HEK293T (cell line): Measurements from ENCODE around the gene OR4A47.
"Not testable (repeated sequence)": the region's sequence is repeated elsewhere in the genome, so short reads cannot be mapped to it uniquely, and the experiment has no call there.

ENCODE experiments used
- CTCF ChIA-PET: fragments of 350-600 bp; formaldehyde crosslinking; extraction: SDS; loops from one replicate; lab custom pipeline; 2021; ENCODE audit warnings: antibody characterized with exemption, inconsistent platforms; lab: Yijun Ruan, JAX
- POLR2A ChIA-PET: fragments of 350-600 bp; formaldehyde crosslinking; extraction: SDS; loops from one replicate; lab custom pipeline; 2020; ENCODE audit warnings: antibody characterized with exemption, inconsistent platforms; lab: Yijun Ruan, JAX
- DNase-seq: peaks from one replicate; pipeline ENCODE4 v3.0.0; 2012; ENCODE audit warnings: mixed read lengths; ENCODE audit errors: extremely low spot score
- ARNT ChIP-seq: fragments of 450-650 bp; IDR thresholded peaks from 2 replicates; pipeline ENCODE4 v1.6.1; 2017; ENCODE audit warnings: mild to moderate bottlenecking
- CTBP1 ChIP-seq: fragments of 450-650 bp; IDR thresholded peaks from 2 replicates; pipeline ENCODE4 v1.6.1; 2016; ENCODE audit warnings: borderline replicate concordance
- FOXK2 ChIP-seq: fragments of 450-650 bp; IDR thresholded peaks from 2 replicates; pipeline ENCODE4 v1.6.1; 2016; ENCODE audit warnings: mild to moderate bottlenecking
- SP1 ChIP-seq: fragments of 450-650 bp; IDR thresholded peaks from 2 replicates; pipeline ENCODE4 v1.6.1; 2017
- ZNF384 ChIP-seq: fragments of 450-650 bp; IDR thresholded peaks from 2 replicates; pipeline ENCODE4 v1.6.1; 2016

Gene OR4A47, protein sequence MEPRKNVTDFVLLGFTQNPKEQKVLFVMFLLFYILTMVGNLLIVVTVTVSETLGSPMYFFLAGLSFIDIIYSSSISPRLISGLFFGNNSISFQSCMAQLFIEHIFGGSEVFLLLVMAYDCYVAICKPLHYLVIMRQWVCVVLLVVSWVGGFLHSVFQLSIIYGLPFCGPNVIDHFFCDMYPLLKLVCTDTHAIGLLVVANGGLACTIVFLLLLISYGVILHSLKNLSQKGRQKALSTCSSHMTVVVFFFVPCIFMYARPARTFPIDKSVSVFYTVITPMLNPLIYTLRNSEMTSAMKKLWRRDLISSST

DNA sequence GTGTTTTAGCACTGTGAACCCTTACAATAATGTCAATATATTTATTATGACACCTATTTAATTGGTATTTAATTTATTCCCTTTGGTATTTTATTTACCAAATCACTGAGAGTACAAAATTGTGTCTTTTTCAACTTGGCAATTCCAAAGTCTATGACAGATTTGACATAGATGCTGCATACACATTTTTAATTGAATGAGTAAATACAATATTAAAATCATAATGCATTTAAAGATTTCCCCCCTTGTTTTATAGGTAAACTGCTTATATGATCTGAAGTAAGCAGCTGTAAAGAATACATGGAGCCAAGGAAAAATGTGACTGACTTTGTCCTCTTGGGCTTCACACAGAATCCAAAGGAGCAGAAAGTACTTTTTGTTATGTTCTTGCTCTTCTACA is at the start of gene OR4A47:
Gene OR4A47, plus strand, starts transcription at position 301 of the 400 bp plus-strand sequence. Its CDS starts 0 bp downstream, at position 301.
- DNase-seq, CTCF ChIA-PET, POLR2A ChIA-PET: not testable (repeated sequence)

DNA sequence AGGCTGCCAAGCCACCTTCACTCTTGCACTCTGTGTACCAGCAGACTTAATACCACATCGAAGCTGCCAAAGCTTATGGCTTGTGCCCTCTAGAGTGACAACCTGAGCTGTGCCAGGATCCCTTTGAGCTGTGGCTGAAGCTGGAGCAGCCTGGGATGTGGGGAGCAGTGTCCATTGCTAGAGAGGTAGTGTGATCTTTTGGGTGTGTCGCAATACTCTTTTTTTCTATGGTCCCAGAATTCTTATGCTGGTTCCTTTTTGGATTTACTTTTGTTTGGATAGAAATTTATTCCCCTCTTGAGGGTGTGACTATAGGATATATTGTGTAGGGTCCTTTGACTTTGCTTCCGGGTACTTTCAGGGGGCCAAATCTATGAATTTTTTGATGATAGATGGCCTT is 32.7 kb upstream of the OR4A47 start:
- CTCF ChIA-PET = not testable (repeated sequence)

DNA sequence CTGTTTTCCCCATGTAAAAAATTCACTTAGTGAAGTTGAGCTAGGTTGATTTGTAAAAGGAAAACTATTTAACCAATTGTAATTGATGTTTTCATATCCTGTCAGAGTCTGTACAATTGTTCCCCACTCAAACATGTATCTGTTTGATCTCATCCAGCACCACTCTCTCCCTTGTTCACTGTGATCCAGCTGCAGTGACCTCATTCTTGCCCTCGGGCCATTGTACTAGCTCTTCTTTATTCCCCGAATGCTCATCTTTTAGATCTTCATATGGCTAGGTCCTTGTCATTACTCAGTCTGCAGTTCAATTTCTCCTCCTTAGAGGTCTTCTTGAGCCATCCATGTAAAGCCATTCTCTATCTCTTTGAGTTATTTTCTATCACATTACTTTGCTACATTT is 14.6 kb upstream of the OR4A47 start:
- CTCF ChIA-PET, DNase-seq, POLR2A ChIA-PET: not testable (repeated sequence)

More for the DNA sequence above, 32.7 kb upstream of the OR4A47 start:
- POLR2A ChIA-PET, DNase-seq: not testable (repeated sequence)

GRCh38 chr11:48474703-48475102 is 13.9 kb upstream of the OR4A47 start:
- DNase-seq = not testable (repeated sequence)

DNA sequence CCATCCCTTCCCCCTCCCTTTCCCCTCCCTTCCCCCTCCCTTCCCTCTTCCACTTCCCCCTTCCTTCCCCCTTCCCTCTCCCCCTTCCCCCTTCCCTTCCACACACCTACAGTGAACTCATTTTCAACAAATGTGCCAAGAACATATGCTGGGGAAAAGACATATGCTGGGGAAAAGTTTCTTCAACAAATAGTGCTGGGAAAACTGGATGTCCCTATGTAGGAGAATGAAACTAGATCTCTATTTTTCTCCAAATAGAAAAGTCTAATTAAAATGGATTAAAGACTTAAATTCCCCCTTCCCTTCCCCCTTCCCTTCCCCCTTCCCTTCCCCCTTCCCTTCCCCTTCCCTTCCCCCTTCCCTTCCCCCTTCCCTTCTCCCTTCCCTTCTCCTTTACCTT is 17.6 kb downstream of the OR4A47 start:
- DNase-seq, POLR2A ChIA-PET, CTCF ChIA-PET: not testable (repeated sequence)

More at GRCh38 chr11:48474703-48475102, 13.9 kb upstream of the OR4A47 start:
- CTCF ChIA-PET, POLR2A ChIA-PET: not testable (repeated sequence)

DNA sequence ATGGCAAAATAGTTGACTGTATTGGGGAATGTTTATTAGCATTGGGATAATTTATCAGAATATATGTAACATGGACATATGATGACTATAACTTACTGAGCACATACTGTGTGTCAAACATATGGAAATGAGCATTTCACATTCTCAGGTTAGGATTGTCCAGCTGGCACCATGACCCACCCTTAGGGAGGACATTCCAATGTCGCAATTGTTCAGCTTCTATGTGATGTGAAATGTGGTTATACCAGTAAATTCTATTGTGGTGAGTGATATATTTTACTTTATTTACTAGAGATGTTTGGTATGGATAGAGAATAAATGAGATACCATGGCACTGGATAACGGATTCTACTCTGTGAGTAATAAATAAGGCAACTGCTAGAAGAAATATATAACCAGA is 50.4 kb downstream of the OR4A47 start:
- ChIA-PET POLR2A (no interaction called here), CTCF (no interaction called here)
- no peak for DNase-seq
- TF ChIP-seq FOXK2 = no peak
- no peak for TF ChIP-seq ARNT
- no peak for TF ChIP-seq ZNF384
- no peak for TF ChIP-seq SP1
- no peak for TF ChIP-seq CTBP1
